K562 (cell line): ENCODE data around the gene SPON2. TPM values are rescaled to one million over a fixed set of nuclear protein-coding genes. Genes with fewer than 3 reads are reported as not detected.

Experiments
- BCL6 ChIP-seq: fragments of 250-450 bp; sonication (Bioruptor Pico); IDR thresholded peaks from 2 replicates; pipeline ENCODE4 v1.4.0; 2020
- CAMTA2 ChIP-seq: fragments of 250-450 bp; sonication (Bioruptor Pico); conservative IDR thresholded peaks from 2 replicates; pipeline ENCODE4 v1.5.1; 2022
- FOXA3 ChIP-seq, 2 experiments: fragments of 450-650 bp in 1 of 2; sonication (generic) in 1 of 2; formaldehyde crosslinking; IDR thresholded peaks in 1 of 2; conservative IDR thresholded peaks in 1 of 2; 2 replicates each; pipeline versions ENCODE4 v1.4.0 to v1.8.0; 2020 to 2022; ENCODE audit warnings: mild to moderate bottlenecking in 2 of 2, missing genetic modification reagents in 1 of 2
- FOXO4 ChIP-seq: fragments of 450-650 bp; formaldehyde crosslinking; IDR thresholded peaks from 2 replicates; pipeline ENCODE4 v1.4.0; 2020; ENCODE audit warnings: mild to moderate bottlenecking, moderate library complexity
- GATA2 ChIP-seq: sonication (generic); formaldehyde crosslinking; IDR thresholded peaks from 2 replicates; pipeline ENCODE4 v1.4.0; 2020; ENCODE audit warnings: mild to moderate bottlenecking, missing genetic modification reagents
- HMG20B ChIP-seq: fragments of 250-450 bp; sonication (Bioruptor Pico); IDR thresholded peaks from 2 replicates; pipeline ENCODE4 v1.5.0; 2021; ENCODE audit warnings: mild to moderate bottlenecking
- MTA2 ChIP-seq: fragments of 450-650 bp; IDR thresholded peaks from 2 replicates; pipeline ENCODE4 v1.6.1; 2016; ENCODE audit warnings: low read depth
- NFYB ChIP-seq: IDR thresholded peaks from 2 replicates; pipeline ENCODE4 v1.6.1; 2011; ENCODE audit warnings: mild to moderate bottlenecking, moderate library complexity; ENCODE audit not compliant: insufficient read length; ENCODE audit errors: extremely low read depth
- RBM25 ChIP-seq: fragments of 200-400 bp; formaldehyde crosslinking; IDR thresholded peaks from 2 replicates; pipeline ENCODE4 v1.6.1; 2018; ENCODE audit warnings: low read length, low read depth, moderate library complexity; ENCODE audit not compliant: severe bottlenecking
- SIX5 ChIP-seq, 2 experiments: IDR thresholded peaks; 2 replicates each; pipeline ENCODE4 v1.6.1; 2011; ENCODE audit warnings: low read length in 2 of 2, borderline replicate concordance in 1 of 2, low read depth in 1 of 2, mild to moderate bottlenecking in 1 of 2, moderate library complexity in 1 of 2; ENCODE audit not compliant: insufficient read depth in 1 of 2
- SMARCC2 ChIP-seq: fragments of 450-650 bp; IDR thresholded peaks from 2 replicates; pipeline ENCODE4 v1.6.1; 2017; ENCODE audit warnings: antibody characterized with exemption, moderate library complexity, mild to moderate bottlenecking, low read depth
- ZMIZ1 ChIP-seq, 2 experiments: fragments of 150-350 bp in 1 of 2; IDR thresholded peaks; 2 replicates each; pipeline ENCODE4 v1.6.1; 2012 to 2016; ENCODE audit warnings: low read depth in 2 of 2, low read length in 2 of 2, mild to moderate bottlenecking in 1 of 2, moderate library complexity in 1 of 2
- ZNF165 ChIP-seq: fragments of 250-450 bp; sonication (Bioruptor Pico); IDR thresholded peaks from 2 replicates; pipeline ENCODE4 v1.4.0; 2020; ENCODE audit warnings: borderline replicate concordance
- ZNF436 ChIP-seq: fragments of 250-450, 450-650 bp; sonication (Bioruptor Pico); formaldehyde crosslinking; IDR thresholded peaks from 2 replicates; pipeline ENCODE4 v1.7.0; 2020; ENCODE audit warnings: mild to moderate bottlenecking
- ZNF717 ChIP-seq: fragments of 250-450 bp; sonication (Bioruptor Pico); IDR thresholded peaks from 2 replicates; pipeline ENCODE4 v1.5.0; 2021
- ZNF79 ChIP-seq: fragments of 250-450 bp; sonication (Bioruptor Pico); IDR thresholded peaks from 2 replicates; pipeline ENCODE4 v1.4.0; 2020; ENCODE audit warnings: low read depth, mild to moderate bottlenecking, moderate library complexity
- polyA plus RNA-seq, 8 experiments: library from polyadenylated mRNA; depleted of rRNA in 4 of 8; stranded (reverse) in 5 of 8; unstranded in 3 of 8; fragments of >200 nt; fragmentation: Nextera tagmentation in 2 of 8; fragmentation: Illumina TruSeq in 1 of 8; extraction: Ambion mirVana in 2 of 8; extraction: Trizol in 1 of 8; gene quantifications; 2 replicates each; pipeline versions ENCODE4 v1.2.1 to v1.2.3, GENCODE V29; 2011 to 2014; ENCODE audit warnings: inconsistent platforms in 1 of 8, missing spikeins in 1 of 8
- total RNA-seq, 7 experiments: library from RNA; depleted of rRNA in 6 of 7; stranded (reverse); fragments of >200 nt in 6 of 7; fragmentation: Illumina TruSeq in 2 of 7; extraction: Trizol in 2 of 7; gene quantifications; 2 replicates each; pipeline versions ENCODE4 v1.2.1 to v1.2.3, GENCODE V29; 2011 to 2021; ENCODE audit warnings: low replicate concordance in 1 of 7
- TF ChIP-seq, protein P1 (sequence below), 2 experiments: fragments of 250-450 bp in 1 of 2; fragments of 450-650 bp in 1 of 2; sonication (Bioruptor Pico) in 1 of 2; IDR thresholded peaks; 2 replicates each; pipeline versions ENCODE4 v1.6.1 to v1.8.0; 2016 to 2021; ENCODE audit warnings: mild to moderate bottlenecking in 2 of 2, moderate library complexity in 2 of 2, missing compliant biosample characterization in 1 of 2, missing genetic modification characterization in 1 of 2

Gene SPON2
- total and polyA plus RNA-seq, 9 of the 15 experiments (the other 6 are each of a cell fraction or from before 2014, with no cell fraction given) = 0.21 to 2.2 (median 0.83) TPM

DNA sequence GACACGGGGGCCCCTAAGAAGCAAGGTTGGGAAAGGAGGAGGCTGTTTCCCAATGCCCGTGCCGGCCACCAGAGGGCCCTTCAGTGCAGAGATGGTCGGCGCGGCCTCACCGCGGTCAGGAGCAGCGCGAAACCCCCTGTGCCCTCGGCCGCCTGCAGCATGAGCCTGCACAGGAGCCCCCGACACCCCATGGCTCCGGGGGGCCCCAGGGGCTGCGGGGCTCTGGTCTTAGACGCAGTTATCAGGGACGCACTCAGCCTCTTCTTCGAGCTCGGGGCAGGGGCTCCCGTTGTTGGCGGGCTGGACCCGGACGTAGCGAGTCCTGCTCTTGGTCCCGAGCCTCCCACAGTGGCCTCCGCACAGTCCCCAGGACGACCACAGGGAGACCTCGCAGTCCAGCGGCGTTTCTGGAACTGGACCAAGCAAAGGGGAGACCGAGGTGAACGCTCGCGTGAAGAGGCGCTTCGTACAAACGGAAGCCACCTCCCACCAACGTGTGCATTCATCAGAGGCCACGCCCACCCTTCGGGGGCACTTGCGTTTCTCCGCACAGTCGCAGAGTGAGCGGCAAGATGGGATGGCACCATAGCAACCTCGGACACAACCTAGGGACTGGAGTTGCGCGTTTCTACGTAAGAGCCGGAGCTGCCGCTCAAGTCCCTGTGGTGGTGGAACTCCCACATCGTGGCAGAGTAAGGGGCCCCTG is 5.0 kb downstream of the SPON2 start (continued):
- TF ChIP-seq, protein P1, sequence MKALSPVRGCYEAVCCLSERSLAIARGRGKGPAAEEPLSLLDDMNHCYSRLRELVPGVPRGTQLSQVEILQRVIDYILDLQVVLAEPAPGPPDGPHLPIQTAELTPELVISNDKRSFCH (CRISPR knock-in tag; IDR thresholded peaks at IDR 0.05) = no peak
- TF ChIP-seq, protein P1 (tag; IDR thresholded peaks at IDR 0.05) = no peak
- TF ChIP-seq ZMIZ1 (IDR thresholded peaks at IDR 0.05; ENCODE audit: low read depth in 2 of 2, low read length in 2 of 2) (no peak), CAMTA2 (CRISPR knock-in tag) (no peak), ZNF436 (no peak), BCL6 (CRISPR knock-in tag) (no peak), SMARCC2 (no peak), ZNF79 (CRISPR knock-in tag) (no peak), HMG20B (CRISPR knock-in tag) (no peak), FOXA3 (CRISPR knock-in tag; conservative IDR thresholded peaks at IDR 0.05 in 1 of 2, IDR thresholded peaks at IDR 0.05 in 1 of 2) (peak in 1 of 2 experiments; percentile 58; a peak in 2 of 4 replicates), ZNF717 (CRISPR knock-in tag) (no peak), ZNF165 (CRISPR knock-in tag) (no peak), MTA2 (no peak), RBM25 (no peak), GATA2 (CRISPR knock-in tag) (no peak), FOXO4 (CRISPR knock-in tag) (no peak), NFYB (no peak), SIX5 (IDR thresholded peaks at IDR 0.05; ENCODE audit: borderline replicate concordance in 1 of 2, insufficient read depth in 1 of 2, low read depth in 1 of 2, low read length in 2 of 2) (no peak)
